Stomach (tissue), 4 donors: ENCODE data around the gene THSD4.

Experiments
- CTCF ChIP-seq, 7 experiments: fragments of 450-650 bp in 4 of 7; fragments of 200-600 bp in 3 of 7; sonication (generic) in 3 of 7; IDR thresholded peaks; one replicate each; pipeline ENCODE4 v1.5.1; 2016 to 2019; ENCODE audit warnings: antibody characterized with exemption in 7 of 7, control low read depth in 2 of 7, mild to moderate bottlenecking in 1 of 7
- EP300 ChIP-seq: sonication (generic); formaldehyde crosslinking; IDR thresholded peaks from one replicate; pipeline ENCODE4 v1.6.1; 2017; ENCODE audit warnings: antibody characterized with exemption
- POLR2A ChIP-seq, 4 donors: fragments of 450-650 bp; IDR thresholded peaks; one replicate each; pipeline ENCODE4 v1.6.1; 2016; ENCODE audit warnings: antibody characterized with exemption in 4 of 4, control low read depth in 2 of 4, mild to moderate bottlenecking in 1 of 4, moderate library complexity in 1 of 4
- POLR2AphosphoS5 ChIP-seq, 3 donors: sonication (generic); formaldehyde crosslinking; IDR thresholded peaks; one replicate each; pipeline ENCODE4 v1.6.1; 2016; ENCODE audit warnings: antibody characterized with exemption in 3 of 3

- no peak for TF ChIP-seq CTCF (IDR thresholded peaks at IDR 0.05)
- no peak for TF ChIP-seq POLR2A (IDR thresholded peaks at IDR 0.05)
- TF ChIP-seq EP300, result no peak
- TF ChIP-seq POLR2AphosphoS5 (IDR thresholded peaks at IDR 0.05), result no peak
Measured at GRCh38 chr15:71384501-71384900, 269.2 kb downstream of the THSD4 start.
